Kidney (tissue), 14 donors: ENCODE results near the gene DYNC1H1. TPM values are rescaled to one million over a fixed set of nuclear protein-coding genes. Genes with fewer than 3 reads are reported as not detected.

Experiments used
- DNase-seq, 5 donors: peaks; one replicate each; pipeline ENCODE4 v3.0.0-alpha.2; 2013 to 2020
- FAIRE-seq: peaks from 2 replicates; lab custom pipeline; 2012; peaks lifted over from hg19 to GRCh38; lab: Jason Lieb, UNC
- H3K27ac ChIP-seq, 2 donors: one replicate each; pipeline ENCODE4 v1.7.0; 2013; ENCODE audit warnings: low read depth in 2 of 2, low read length in 2 of 2, inconsistent platforms in 1 of 2
- H3K27me3 ChIP-seq: one replicate; pipeline ENCODE4 v1.7.1; 2013; ENCODE audit warnings: low read length, inconsistent platforms; ENCODE audit not compliant: control insufficient read depth, insufficient read depth
- H3K36me3 ChIP-seq, 3 donors: one replicate each; pipeline versions ENCODE4 v1.7.0 to v1.7.1; 2013; ENCODE audit warnings: low read length in 3 of 3, control low read depth in 1 of 3, inconsistent platforms in 1 of 3; ENCODE audit not compliant: insufficient read depth in 3 of 3, control insufficient read depth in 2 of 3
- H3K4me1 ChIP-seq, 3 donors: one replicate each; pipeline versions ENCODE4 v1.7.0 to v1.7.1; 2013; ENCODE audit warnings: low read length in 3 of 3, inconsistent platforms in 1 of 3, low read depth in 1 of 3; ENCODE audit not compliant: control insufficient read depth in 2 of 3, insufficient read depth in 2 of 3
- H3K4me3 ChIP-seq, 3 donors: one replicate each; pipeline versions ENCODE4 v1.7.0 to v1.8.1; 2013; ENCODE audit warnings: low read length in 3 of 3, control low read depth in 1 of 3, inconsistent platforms in 1 of 3
- H3K9ac ChIP-seq, 3 donors: one replicate each; pipeline versions ENCODE4 v1.7.0 to v1.7.1; 2013; ENCODE audit warnings: low read length in 3 of 3, control low read depth in 1 of 3, inconsistent platforms in 1 of 3
- H3K9me3 ChIP-seq, 3 donors: one replicate each; pipeline versions ENCODE4 v1.7.0 to v1.7.1; 2013; ENCODE audit warnings: low read length in 3 of 3, control low read depth in 1 of 3, inconsistent platforms in 1 of 3; ENCODE audit not compliant: control insufficient read depth in 2 of 3, insufficient read depth in 1 of 3
- intact Hi-C: fragments of 100-400 bp; cut with DNase I; formaldehyde crosslinking; loops from one replicate; pipeline ENCODE4 v1.11.1; 2022
- polyA plus RNA-seq: library from polyadenylated mRNA; stranded (reverse); fragments of 350-450 nt; fragmentation: Illumina TruSeq; extraction: RNeasy Lipid Tissue Mini Kit (QIAGEN cat#74804); gene quantifications from one replicate; pipeline ENCODE4 v1.2.3, GENCODE V29; 2014; ENCODE audit warnings: low read depth, low replicate concordance; ENCODE audit not compliant: insufficient read depth
- total RNA-seq: library from RNA; stranded (reverse); fragmentation: NEBNext Ultra II Directional; extraction: Animal tissue kit (Norgen Biotek cat#: 25700); gene quantifications from one replicate; pipeline ENCODE4 v1.2.1, GENCODE V29; 2021
- TF ChIP-seq, protein P1 (sequence below): IDR thresholded peaks from 3 replicates; pipeline ENCODE4 v1.5.1; 2012; ENCODE audit warnings: mild to moderate bottlenecking, moderate library complexity, borderline replicate concordance; ENCODE audit not compliant: insufficient read depth; ENCODE audit errors: extremely low read depth
- donor health status: control.
- donor health status: control.
- donor health status: control.
- donor health status: control.
- donor health status: control.
- donor health status: DM: yes; HTN: yes; CAD: no.
- donor health status: Normal renal cell carcinoma (clear cell type).

Gene DYNC1H1
- total and polyA plus RNA-seq, 2 donors from 2014 or later: 132 to 390 TPM

DNA sequence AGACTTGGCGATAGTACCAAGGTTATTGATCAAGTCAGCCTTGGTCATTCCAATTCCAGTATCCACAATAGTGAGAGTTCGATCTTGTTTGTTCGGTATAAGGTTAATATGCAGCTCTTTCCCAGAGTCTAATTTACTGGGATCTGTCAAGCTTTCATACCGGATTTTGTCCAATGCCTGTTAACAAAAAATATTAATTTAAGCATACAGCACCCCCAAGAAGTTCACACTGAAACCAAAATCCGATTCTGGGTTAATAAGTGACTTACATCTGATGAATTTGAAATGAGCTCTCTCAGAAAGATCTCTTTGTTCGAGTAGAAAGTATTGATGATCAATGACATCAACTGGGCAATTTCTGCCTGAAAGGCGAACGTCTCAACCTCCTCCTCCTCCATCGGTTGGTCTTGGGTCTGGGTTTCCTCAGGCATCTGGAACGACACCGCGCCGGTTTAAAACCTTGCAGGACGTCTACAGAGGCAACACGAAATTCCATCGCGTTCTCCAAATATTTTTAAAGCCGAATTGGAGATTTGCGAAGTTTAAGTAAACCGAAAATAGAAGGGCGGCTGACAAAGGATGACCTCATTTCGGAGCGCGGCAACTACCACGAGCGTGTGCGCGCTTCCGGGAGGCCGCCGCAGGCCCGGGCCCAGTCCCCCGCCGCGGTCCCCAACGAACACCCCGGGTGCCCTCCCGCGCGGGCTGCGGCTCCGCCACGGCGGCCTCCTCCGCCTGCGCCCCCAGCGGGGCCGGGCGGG is 121.8 kb downstream of the DYNC1H1 start:
- TF ChIP-seq, protein P1, sequence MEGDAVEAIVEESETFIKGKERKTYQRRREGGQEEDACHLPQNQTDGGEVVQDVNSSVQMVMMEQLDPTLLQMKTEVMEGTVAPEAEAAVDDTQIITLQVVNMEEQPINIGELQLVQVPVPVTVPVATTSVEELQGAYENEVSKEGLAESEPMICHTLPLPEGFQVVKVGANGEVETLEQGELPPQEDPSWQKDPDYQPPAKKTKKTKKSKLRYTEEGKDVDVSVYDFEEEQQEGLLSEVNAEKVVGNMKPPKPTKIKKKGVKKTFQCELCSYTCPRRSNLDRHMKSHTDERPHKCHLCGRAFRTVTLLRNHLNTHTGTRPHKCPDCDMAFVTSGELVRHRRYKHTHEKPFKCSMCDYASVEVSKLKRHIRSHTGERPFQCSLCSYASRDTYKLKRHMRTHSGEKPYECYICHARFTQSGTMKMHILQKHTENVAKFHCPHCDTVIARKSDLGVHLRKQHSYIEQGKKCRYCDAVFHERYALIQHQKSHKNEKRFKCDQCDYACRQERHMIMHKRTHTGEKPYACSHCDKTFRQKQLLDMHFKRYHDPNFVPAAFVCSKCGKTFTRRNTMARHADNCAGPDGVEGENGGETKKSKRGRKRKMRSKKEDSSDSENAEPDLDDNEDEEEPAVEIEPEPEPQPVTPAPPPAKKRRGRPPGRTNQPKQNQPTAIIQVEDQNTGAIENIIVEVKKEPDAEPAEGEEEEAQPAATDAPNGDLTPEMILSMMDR: no peak
- peak overlapping the region; percentile 100 for H3K27ac ChIP-seq
- H3K4me1 ChIP-seq: peaks cover 0 to 22% (median 20%) of the 10 kb centered on the region in 3 donors
- peak overlapping the region; percentile 79 to 92 (median 88) for H3K4me3 ChIP-seq
- peak overlapping the region; percentile 82 to 97 (median 95) for H3K9ac ChIP-seq
- H3K27me3 ChIP-seq: no peaks in the 10 kb centered on the region
- peak in 4 of 5 donors; percentile 43 to 83 (median 67) for DNase-seq
- no peaks in the 10 kb centered on the region for H3K9me3 ChIP-seq
- H3K36me3 ChIP-seq: peaks cover 29 to 47% (median 34%) of the 10 kb centered on the region in 3 donors
- no peak for FAIRE-seq
- intact Hi-C loops: no loop called here

DNA sequence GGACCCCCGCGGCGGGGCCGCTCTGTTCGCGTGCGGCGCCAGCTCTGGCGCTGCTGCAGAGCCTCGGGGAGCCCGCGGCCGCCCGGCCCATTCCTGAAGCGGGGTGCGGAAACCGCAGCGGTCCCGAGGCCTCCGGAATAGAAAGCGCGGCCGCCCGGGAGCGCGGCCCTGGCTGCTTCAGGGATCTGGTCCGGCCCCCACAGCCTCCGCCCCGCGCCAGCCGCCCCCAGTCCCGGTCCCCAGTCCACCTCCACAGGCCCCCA is 122.3 kb downstream of the DYNC1H1 start:
- intact Hi-C loops: no loop called here
- Histone ChIP-seq H3K4me1 (peaks cover 0 to 22% (median 20%) of the 10 kb centered on the region in 3 donors), H3K9ac (peak overlapping the region in 2 of 3 donors; percentile 95 to 97), H3K9me3 (no peaks in the 10 kb centered on the region), H3K27ac (peak overlapping the region; percentile 100), H3K27me3 (no peaks in the 10 kb centered on the region), H3K4me3 (peak overlapping the region; percentile 34 to 92 (median 56)), H3K36me3 (peaks cover 25 to 42% (median 29%) of the 10 kb centered on the region in 3 donors)
- no peak for DNase-seq
- no peak for FAIRE-seq
- TF ChIP-seq, protein P1: no peak

DNA sequence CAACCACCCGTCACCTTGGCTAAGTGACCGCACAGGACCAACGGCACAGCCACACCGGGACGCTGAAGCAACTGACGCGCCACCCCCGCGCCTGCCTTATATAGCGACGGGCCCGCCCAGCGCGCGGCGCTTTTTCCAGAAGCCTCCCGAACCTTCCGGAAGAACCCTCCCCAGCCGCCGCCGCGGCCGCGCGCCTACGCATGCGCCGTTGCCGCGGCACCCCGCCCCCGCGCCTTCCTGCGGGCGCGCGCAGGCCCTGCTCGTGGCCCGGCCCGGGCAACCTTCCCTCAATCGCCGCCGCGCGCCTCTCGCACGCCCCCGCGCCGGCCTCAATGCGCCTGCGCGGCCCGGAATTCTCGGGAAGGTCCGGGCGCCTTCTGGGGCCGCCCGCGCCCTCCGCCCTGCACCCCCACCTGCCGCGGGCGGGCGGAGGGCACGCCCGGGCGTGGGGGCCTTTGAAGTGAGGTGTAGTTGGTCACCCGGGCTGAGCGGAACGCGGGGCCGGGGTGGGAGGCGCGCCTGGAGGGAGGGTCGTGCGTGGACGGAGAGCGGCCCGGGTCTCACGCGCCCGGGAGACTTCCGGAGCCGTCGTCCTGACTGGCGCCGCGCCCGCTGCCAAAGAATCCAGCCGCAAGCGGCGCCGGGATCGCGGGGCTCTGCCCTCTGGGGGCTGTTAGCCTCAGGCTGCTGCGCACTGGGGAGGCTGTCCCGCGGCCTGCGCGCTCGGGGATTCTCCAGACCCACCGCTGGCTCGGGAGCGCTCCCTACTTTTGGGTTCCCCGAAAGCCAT is 122.8 kb downstream of the DYNC1H1 start, which contains the start of gene HSP90AA1:
HSP90AA1 (minus strand) TSS at position 73 of the 790 bp plus-strand sequence. CDS start 666 bp downstream, outside the sequence.
- Histone ChIP-seq H3K9ac (peak within 1 kb of the TSS; percentile 82 to 98 (median 98)), H3K4me3 (peak within 1 kb of the TSS; percentile 79 to 92 (median 88)), H3K36me3 (peaks cover 23 to 37% (median 25%) of the 10 kb centered on the region in 3 donors), H3K27me3 (no peaks in the 10 kb centered on the region), H3K9me3 (no peaks in the 10 kb centered on the region), H3K27ac (peak within 1 kb of the TSS; percentile 100), H3K4me1 (peaks cover 0 to 22% (median 20%) of the 10 kb centered on the region in 3 donors)
- FAIRE-seq: no peak
- DNase-seq: peak; percentile 95 to 99 (median 97)
- TF ChIP-seq, protein P1: no peak
- intact Hi-C loops: no loop called here
